RWPE2 (cell line): ENCODE measurements around the gene PAWR.
"Not testable (repeated sequence)": the region's sequence is repeated elsewhere in the genome, so short reads cannot be mapped to it uniquely, and the experiment has no call there.

Experiments
- ATAC-seq: fragments of 200-7000 bp; cut with Tn5 transposase; 3 replicates; pipeline ENCODE4 v1.9.1; 2021; ENCODE audit warnings: low read depth
- DNase-seq: peaks from one replicate; pipeline ENCODE4 v3.0.0-alpha.2; 2020; ENCODE audit warnings: low spot score
- H3K27ac ChIP-seq: fragments of 450-650 bp; 2 replicates; pipeline ENCODE4 v1.5.1; 2017; ENCODE audit warnings: mild to moderate bottlenecking; ENCODE audit not compliant: poor library complexity, severe bottlenecking
- H3K27me3 ChIP-seq: fragments of 250-450 bp; sonication (Bioruptor Pico); 2 replicates; pipeline ENCODE4 v1.5.1; 2021; ENCODE audit warnings: mild to moderate bottlenecking, moderate library complexity; ENCODE audit not compliant: insufficient read depth, poor library complexity, severe bottlenecking
- H3K36me3 ChIP-seq: fragments of 250-450 bp; sonication (Bioruptor Pico); 2 replicates; pipeline ENCODE4 v1.5.1; 2020; ENCODE audit warnings: low read depth, mild to moderate bottlenecking, moderate library complexity
- H3K4me1 ChIP-seq: fragments of 250-450 bp; sonication (Bioruptor Pico); 2 replicates; pipeline ENCODE4 v1.5.1; 2021; ENCODE audit warnings: mild to moderate bottlenecking, moderate library complexity; ENCODE audit not compliant: insufficient read depth, poor library complexity, severe bottlenecking
- H3K4me3 ChIP-seq: fragments of 250-450 bp; sonication (Bioruptor Pico); 2 replicates; pipeline ENCODE4 v1.5.1; 2021; ENCODE audit warnings: mild to moderate bottlenecking, moderate library complexity; ENCODE audit not compliant: severe bottlenecking
- H3K9me3 ChIP-seq: fragments of 250-450 bp; sonication (Bioruptor Pico); 2 replicates; pipeline ENCODE4 v1.5.1; 2021; ENCODE audit warnings: mild to moderate bottlenecking, moderate library complexity; ENCODE audit not compliant: severe bottlenecking
- CTCF ChIP-seq: fragments of 450-650 bp; IDR thresholded peaks from one replicate; pipeline ENCODE4 v1.5.1; 2017; ENCODE audit warnings: mild to moderate bottlenecking, moderate library complexity; ENCODE audit not compliant: poor library complexity, severe bottlenecking

The PAWR gene

DNA sequence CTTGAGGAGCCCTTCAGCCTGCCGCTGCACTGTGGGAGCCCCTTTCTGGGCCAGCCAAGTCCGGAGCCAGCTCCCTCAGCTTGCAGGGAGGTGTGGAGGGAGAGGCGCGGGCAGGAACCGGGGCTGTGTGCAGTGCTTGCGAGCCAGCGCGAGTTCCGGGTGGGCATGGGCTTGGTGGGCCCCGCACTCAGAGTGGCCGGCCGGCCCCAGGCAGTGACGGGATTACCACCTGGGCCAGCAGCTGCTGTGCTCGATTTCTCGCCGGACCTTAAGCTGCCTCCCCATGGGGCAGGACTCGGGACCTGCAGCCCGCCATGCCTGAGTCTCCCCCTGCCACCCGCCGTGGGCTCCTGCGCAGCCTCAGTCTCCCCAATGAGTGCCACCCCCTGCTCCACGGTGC, 116.9 kb downstream of the PAWR start:
- TF ChIP-seq CTCF = no peak
- Histone ChIP-seq H3K9me3 (no peaks in the 10 kb centered on the region), H3K27me3 (no peaks in the 10 kb centered on the region), H3K4me1 (peaks cover 4% of the 10 kb centered on the region), H3K4me3 (no peak overlapping the region), H3K36me3 (peaks cover 33% of the 10 kb centered on the region), H3K27ac (no peak overlapping the region)
- no peak for ATAC-seq
- no peak for DNase-seq

GRCh38 chr12:79569679-79570078, 121.1 kb downstream of the PAWR start:
- ATAC-seq (no peak), DNase-seq (no peak)
- Histone ChIP-seq H3K27ac (no peak overlapping the region), H3K36me3 (peaks cover 32% of the 10 kb centered on the region), H3K4me3 (no peak overlapping the region), H3K27me3 (no peaks in the 10 kb centered on the region), H3K4me1 (peaks cover 18% of the 10 kb centered on the region), H3K9me3 (no peaks in the 10 kb centered on the region)
- no peak for TF ChIP-seq CTCF

DNA sequence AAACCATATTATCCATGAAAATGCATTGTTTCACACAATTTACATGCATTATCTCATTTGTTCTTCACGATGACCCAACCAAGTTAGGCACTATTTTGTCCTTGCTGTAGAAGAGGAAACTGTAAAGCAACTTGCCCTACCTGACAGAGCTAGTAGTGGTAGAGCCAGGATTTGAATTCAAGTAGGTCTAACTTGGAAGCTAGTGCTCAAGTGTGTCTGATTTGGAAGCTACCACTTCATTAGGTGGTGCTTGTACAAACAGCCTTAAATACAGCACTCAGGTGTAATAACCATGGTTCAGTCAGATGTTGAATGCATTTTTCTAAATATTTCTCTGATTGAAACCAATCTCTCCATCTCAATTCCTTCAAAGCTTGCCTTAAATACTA, 123.6 kb downstream of the PAWR start:
- Histone ChIP-seq H3K27ac (peak overlapping the region; percentile 76), H3K27me3 (no peaks in the 10 kb centered on the region), H3K4me3 (no peak overlapping the region), H3K9me3 (no peaks in the 10 kb centered on the region), H3K36me3 (peaks cover 28% of the 10 kb centered on the region; the same call in 1 of the 2 replicates), H3K4me1 (peaks cover 18% of the 10 kb centered on the region)
- TF ChIP-seq CTCF = no peak
- no peak for ATAC-seq
- DNase-seq = no peak

DNA sequence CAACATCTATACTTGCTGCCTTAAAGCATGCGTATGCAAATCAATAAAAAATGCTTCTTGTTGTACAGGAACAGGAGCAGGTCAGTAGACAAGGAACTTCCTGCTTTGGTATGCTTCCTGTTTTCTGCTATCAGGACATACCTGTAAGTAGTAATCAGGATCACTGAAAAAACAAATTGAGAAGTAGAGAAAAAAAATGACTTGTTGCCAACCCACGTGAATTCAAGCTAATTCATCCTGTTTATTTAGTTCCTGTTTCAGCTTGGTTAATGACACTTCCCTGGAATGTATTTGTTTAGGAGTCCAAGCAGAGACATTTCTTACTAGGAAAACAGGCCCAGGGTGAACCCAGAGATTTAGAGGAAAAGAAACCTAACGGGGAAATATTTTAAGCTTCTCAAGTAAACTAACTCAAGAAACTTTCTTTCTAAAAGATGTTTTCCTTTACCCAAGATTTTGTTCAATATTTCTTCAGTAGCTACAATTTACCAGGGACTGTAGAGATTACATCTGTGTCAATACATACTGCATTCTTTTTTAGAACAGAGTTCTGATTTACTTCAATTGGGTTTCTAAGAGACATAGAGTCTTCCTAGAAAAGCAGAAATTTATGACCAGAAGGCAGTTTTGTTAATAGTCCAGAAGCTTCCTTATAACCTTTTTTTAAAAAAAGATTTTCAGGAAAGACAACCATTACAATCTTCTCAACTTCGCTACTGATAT, 124.2 kb downstream of the PAWR start:
- peak; percentile 81 for ATAC-seq
- peaks cover 18% of the 10 kb centered on the region for H3K4me1 ChIP-seq
- H3K9me3 ChIP-seq = no peaks in the 10 kb centered on the region
- H3K27ac ChIP-seq = peak overlapping the region; percentile 76
- peaks cover 26% of the 10 kb centered on the region; the same call in 1 of the 2 replicates for H3K36me3 ChIP-seq
- no peaks in the 10 kb centered on the region for H3K27me3 ChIP-seq
- DNase-seq = no peak
- TF ChIP-seq CTCF = no peak
- no peak overlapping the region for H3K4me3 ChIP-seq

GRCh38 chr12:79564727-79565350, 125.9 kb downstream of the PAWR start:
- not testable (repeated sequence) for H3K27me3 ChIP-seq, H3K9me3 ChIP-seq, H3K4me3 ChIP-seq, DNase-seq, ATAC-seq
- Histone ChIP-seq H3K4me1 (peaks cover 18% of the 10 kb centered on the region), H3K27ac (peak overlapping the region; percentile 24), H3K36me3 (peaks cover 29% of the 10 kb centered on the region)
